CD4-positive, CD25-positive, alpha-beta regulatory T cell (primary cell): Measurements from ENCODE around the gene REPIN1. TPM values are rescaled to one million over a fixed set of nuclear protein-coding genes. Genes with fewer than 3 reads are reported as not detected.
A peak's percentile ranks its signal among the peaks of the same experiment; 100 is the strongest.

Source experiments
- ATAC-seq, 2 donors: fragments of 150-1000 bp; cut with Tn5 transposase; one replicate each; pipeline ENCODE4 v1.10.0; 2021; ENCODE audit warnings: low read depth in 2 of 2, moderate number of reproducible peaks in 2 of 2, moderate library complexity in 1 of 2
- DNase-seq, 3 donors: peaks; one replicate each; pipeline versions ENCODE4 v3.0.0 to v3.0.0-alpha.2; 2012 to 2022; ENCODE audit warnings: mixed read lengths in 1 of 3
- H3K27ac ChIP-seq: one replicate; pipeline ENCODE4 v1.7.0; 2013; ENCODE audit warnings: mild to moderate bottlenecking, low read length; ENCODE audit not compliant: insufficient read depth, poor library complexity, severe bottlenecking
- H3K27me3 ChIP-seq: one replicate; pipeline ENCODE4 v1.7.0; 2013; ENCODE audit warnings: low read length; ENCODE audit not compliant: control insufficient read depth, insufficient read depth
- H3K36me3 ChIP-seq: one replicate; pipeline ENCODE4 v1.7.0; 2013; ENCODE audit warnings: mild to moderate bottlenecking, low read length, moderate library complexity; ENCODE audit not compliant: control insufficient read depth, insufficient read depth
- H3K4me1 ChIP-seq: 2 replicates; pipeline ENCODE4 v1.7.0; 2013; ENCODE audit warnings: mild to moderate bottlenecking, low read length; ENCODE audit not compliant: insufficient read depth, control insufficient read depth, poor library complexity, severe bottlenecking
- H3K4me3 ChIP-seq: one replicate; pipeline ENCODE4 v1.7.0; 2013; ENCODE audit warnings: low read depth, mild to moderate bottlenecking, low read length, moderate library complexity
- H3K9me3 ChIP-seq, 2 experiments: 1 replicate in 1 of 2; 2 replicates in 1 of 2; pipeline ENCODE4 v1.7.0; 2013; ENCODE audit warnings: low read length in 2 of 2, mild to moderate bottlenecking in 1 of 2, moderate library complexity in 1 of 2; ENCODE audit not compliant: control insufficient read depth in 2 of 2
- H3K27ac Mint-ChIP-seq, 3 donors: one replicate each; pipeline ENCODE4 v1.8.0; 2020 to 2022; ENCODE audit warnings: mild to moderate bottlenecking in 3 of 3, mixed read lengths in 3 of 3, moderate library complexity in 2 of 3
- H3K27me3 Mint-ChIP-seq: one replicate; pipeline ENCODE4 v1.8.0; 2022; ENCODE audit warnings: mild to moderate bottlenecking, mixed read lengths
- H3K36me3 Mint-ChIP-seq: one replicate; pipeline ENCODE4 v1.8.0; 2020; ENCODE audit warnings: mixed read lengths
- H3K4me1 Mint-ChIP-seq, 4 donors: one replicate each; pipeline ENCODE4 v1.8.0; 2020 to 2022; ENCODE audit warnings: mixed read lengths in 4 of 4, mild to moderate bottlenecking in 1 of 4
- H3K4me3 Mint-ChIP-seq, 4 donors: one replicate each; pipeline ENCODE4 v1.8.0; 2020 to 2022; ENCODE audit warnings: mild to moderate bottlenecking in 4 of 4, mixed read lengths in 4 of 4, moderate library complexity in 3 of 4
- H3K9me3 Mint-ChIP-seq, 7 donors: one replicate each; pipeline ENCODE4 v1.8.0; 2020 to 2022; ENCODE audit warnings: mixed read lengths in 7 of 7, mild to moderate bottlenecking in 3 of 7, moderate library complexity in 2 of 7
- polyA plus RNA-seq, 4 donors: library from polyadenylated mRNA; unstranded; fragments of 300-500 nt; fragmentation: Illumina TruSeq; gene quantifications; one replicate each; pipeline ENCODE4 v1.2.3, GENCODE V29; 2021
- total RNA-seq: library from RNA; stranded (reverse); gene quantifications from one replicate; pipeline ENCODE4 v1.2.3, GENCODE V29; 2022

Gene REPIN1
- total and polyA plus RNA-seq, 5 donors from 2014 or later = 22.5 to 40.3 (median 29.7) TPM

DNA sequence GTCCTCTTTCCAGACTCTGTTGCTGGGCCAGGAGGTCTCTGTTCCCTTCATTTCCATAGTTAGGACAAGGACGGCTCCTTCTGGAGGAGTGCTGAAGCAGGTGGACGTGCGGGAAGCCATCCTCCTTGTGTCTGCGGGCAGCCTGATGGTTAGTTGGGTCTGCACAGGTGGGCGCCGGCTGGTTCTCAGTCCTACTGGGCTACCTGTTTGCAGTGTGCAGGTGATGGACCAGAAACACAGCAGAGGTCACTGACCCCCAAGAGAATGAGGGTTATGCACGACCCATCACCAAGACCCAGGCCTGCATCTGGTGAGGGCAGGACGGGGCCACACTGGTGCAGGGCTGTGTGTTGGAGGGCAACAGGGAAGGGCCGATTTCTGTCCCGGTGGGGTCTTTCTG is 35.0 kb upstream of the REPIN1 start:
- Mint-ChIP-seq H3K4me1 (peaks cover 0 to 6% (median 2%) of the 10 kb centered on the region in 4 donors), H3K4me3 (no peak overlapping the region), H3K27me3 (peaks cover 4% of the 10 kb centered on the region), H3K27ac (no peak overlapping the region), H3K36me3 (peaks cover 18% of the 10 kb centered on the region), H3K9me3 (no peaks in the 10 kb centered on the region)
- no peak overlapping the region for H3K4me3 ChIP-seq
- no peaks in the 10 kb centered on the region for H3K9me3 ChIP-seq
- DNase-seq (no peak), ATAC-seq (no peak)
- peaks cover 10% of the 10 kb centered on the region for H3K36me3 ChIP-seq
- H3K4me1 ChIP-seq = no peaks in the 10 kb centered on the region
- H3K27ac ChIP-seq = no peak overlapping the region
- no peaks in the 10 kb centered on the region for H3K27me3 ChIP-seq

DNA sequence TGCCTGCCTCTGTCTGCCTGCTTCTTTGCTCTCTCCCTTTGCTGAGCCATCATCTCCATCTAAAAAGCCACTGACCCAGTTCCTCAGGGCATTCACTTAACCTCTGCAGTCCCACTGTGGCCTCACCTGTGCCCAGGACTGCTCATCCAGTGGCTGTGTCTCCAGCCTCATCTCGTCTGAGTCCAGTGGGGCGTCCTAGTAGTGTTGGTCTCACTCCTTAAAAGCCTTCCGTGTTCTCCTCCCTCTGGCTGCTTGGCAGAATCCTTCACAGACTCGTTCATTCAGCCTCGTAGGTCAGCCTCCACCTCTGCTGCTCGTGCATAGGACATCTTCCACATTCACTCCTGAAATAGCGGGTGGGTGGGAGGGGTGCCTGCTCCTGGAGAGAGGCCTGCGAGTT is 34.5 kb upstream of the REPIN1 start:
- H3K4me1 ChIP-seq = no peaks in the 10 kb centered on the region
- no peak overlapping the region for H3K4me3 ChIP-seq
- no peaks in the 10 kb centered on the region for H3K9me3 ChIP-seq
- Mint-ChIP-seq H3K9me3 (no peaks in the 10 kb centered on the region), H3K4me3 (no peak overlapping the region), H3K36me3 (peaks cover 14% of the 10 kb centered on the region), H3K27ac (no peak overlapping the region), H3K27me3 (peaks cover 4% of the 10 kb centered on the region), H3K4me1 (peaks cover 0 to 6% (median 2%) of the 10 kb centered on the region in 4 donors)
- no peak overlapping the region for H3K27ac ChIP-seq
- ATAC-seq = no peak
- DNase-seq = no peak
- no peaks in the 10 kb centered on the region for H3K27me3 ChIP-seq
- H3K36me3 ChIP-seq = peaks cover 6% of the 10 kb centered on the region

DNA sequence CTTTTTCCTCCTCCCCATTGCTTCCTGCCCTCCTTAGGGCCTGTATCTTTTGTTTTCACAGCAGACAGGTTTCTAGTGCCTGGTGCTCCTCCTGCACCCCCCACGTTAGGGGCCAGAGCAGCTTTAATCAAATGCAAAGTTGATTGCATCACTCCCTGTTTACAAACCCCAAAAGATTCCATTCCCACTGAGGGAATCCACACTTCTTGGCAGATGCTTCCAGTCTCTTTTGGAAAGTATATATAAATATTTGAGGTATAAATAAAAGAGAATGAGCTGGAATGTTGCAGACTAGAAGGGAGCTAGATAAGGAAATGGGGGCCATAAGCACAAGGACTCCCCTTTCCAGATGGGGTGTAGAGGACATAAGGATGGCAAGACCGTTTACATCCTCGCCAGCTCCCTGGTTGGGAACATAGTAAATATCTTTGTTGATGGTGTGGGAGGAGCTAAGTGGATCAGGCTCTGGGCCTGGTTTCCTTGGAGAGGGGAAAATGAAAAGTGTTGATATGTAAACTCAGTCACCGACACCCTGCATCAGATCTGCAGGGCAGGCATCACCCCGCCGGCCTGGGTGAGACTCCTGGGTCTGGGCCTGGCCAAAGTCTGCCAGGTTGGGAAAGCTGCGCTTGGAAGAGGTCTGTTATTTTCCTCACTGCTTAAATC is 33.4 kb upstream of the REPIN1 start:
- Mint-ChIP-seq H3K4me1 (peaks cover 0 to 9% (median 5%) of the 10 kb centered on the region in 4 donors), H3K36me3 (peaks cover 12% of the 10 kb centered on the region), H3K4me3 (no peak overlapping the region), H3K27me3 (peaks cover 13% of the 10 kb centered on the region), H3K9me3 (no peaks in the 10 kb centered on the region), H3K27ac (peak overlapping the region in 1 of 3 donors; percentile 52)
- DNase-seq (no peak), ATAC-seq (no peak)
- Histone ChIP-seq H3K4me1 (no peaks in the 10 kb centered on the region), H3K27me3 (no peaks in the 10 kb centered on the region), H3K4me3 (no peak overlapping the region), H3K9me3 (no peaks in the 10 kb centered on the region), H3K36me3 (peaks cover 3% of the 10 kb centered on the region), H3K27ac (no peak overlapping the region)

DNA sequence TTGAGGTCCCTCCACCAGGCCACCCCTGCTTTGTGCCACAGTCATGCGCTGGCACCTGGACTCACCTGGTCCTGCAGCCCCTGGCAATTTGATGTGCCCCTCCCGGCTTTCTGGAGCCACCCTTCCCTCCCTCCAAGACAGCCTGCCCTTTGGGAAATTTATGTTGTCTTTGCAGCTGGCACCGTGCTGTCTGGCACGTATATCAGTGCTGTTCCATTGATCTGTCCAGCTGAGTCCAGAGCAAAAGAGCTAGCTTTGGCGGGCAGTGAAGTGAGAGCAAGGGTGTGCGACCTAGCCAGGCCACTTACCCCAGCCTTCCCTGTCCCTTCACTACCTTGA is 32.9 kb upstream of the REPIN1 start:
- peaks cover 13% of the 10 kb centered on the region for H3K27me3 Mint-ChIP-seq
- peaks cover 12% of the 10 kb centered on the region for H3K36me3 Mint-ChIP-seq
- H3K4me3 Mint-ChIP-seq = no peak overlapping the region
- no peak overlapping the region for H3K27ac ChIP-seq
- DNase-seq (no peak), ATAC-seq (no peak)
- no peaks in the 10 kb centered on the region for H3K27me3 ChIP-seq
- H3K9me3 Mint-ChIP-seq = no peaks in the 10 kb centered on the region
- no peak overlapping the region for H3K4me3 ChIP-seq
- H3K27ac Mint-ChIP-seq = peak overlapping the region in 1 of 3 donors; percentile 52
- peaks cover 3% of the 10 kb centered on the region for H3K36me3 ChIP-seq
- no peaks in the 10 kb centered on the region for H3K9me3 ChIP-seq
- H3K4me1 ChIP-seq = peaks cover 2% of the 10 kb centered on the region
- peaks cover 0 to 9% (median 5%) of the 10 kb centered on the region in 4 donors for H3K4me1 Mint-ChIP-seq

DNA sequence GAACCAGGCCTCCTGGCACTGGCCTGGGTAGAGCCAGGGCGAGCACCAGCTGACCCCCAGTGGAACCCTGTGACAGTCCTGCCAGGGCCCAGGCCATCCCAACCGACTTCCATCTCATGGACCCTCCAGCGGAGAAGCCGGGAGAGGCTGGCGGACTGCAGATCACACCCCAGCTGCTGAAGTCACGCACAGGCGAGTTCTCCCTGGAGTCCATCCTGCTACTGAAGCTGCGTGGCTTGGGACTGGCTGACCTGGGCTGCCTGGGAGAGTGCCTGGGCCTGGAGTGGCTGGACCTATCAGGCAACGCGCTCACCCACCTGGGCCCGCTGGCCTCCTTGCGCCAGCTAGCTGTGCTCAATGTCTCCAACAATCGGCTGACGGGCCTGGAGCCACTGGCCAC is 31.9 kb upstream of the REPIN1 start:
- Histone ChIP-seq H3K4me1 (peaks cover 5% of the 10 kb centered on the region), H3K27ac (no peak overlapping the region), H3K4me3 (no peak overlapping the region), H3K9me3 (no peaks in the 10 kb centered on the region), H3K36me3 (peaks cover 3% of the 10 kb centered on the region), H3K27me3 (no peaks in the 10 kb centered on the region)
- Mint-ChIP-seq H3K27ac (no peak overlapping the region), H3K36me3 (peaks cover 12% of the 10 kb centered on the region), H3K4me1 (peaks cover under 1 to 12% (median 4%) of the 10 kb centered on the region in 4 donors), H3K27me3 (peaks cover 13% of the 10 kb centered on the region), H3K4me3 (no peak overlapping the region), H3K9me3 (no peaks in the 10 kb centered on the region)
- ATAC-seq (no peak), DNase-seq (no peak)

DNA sequence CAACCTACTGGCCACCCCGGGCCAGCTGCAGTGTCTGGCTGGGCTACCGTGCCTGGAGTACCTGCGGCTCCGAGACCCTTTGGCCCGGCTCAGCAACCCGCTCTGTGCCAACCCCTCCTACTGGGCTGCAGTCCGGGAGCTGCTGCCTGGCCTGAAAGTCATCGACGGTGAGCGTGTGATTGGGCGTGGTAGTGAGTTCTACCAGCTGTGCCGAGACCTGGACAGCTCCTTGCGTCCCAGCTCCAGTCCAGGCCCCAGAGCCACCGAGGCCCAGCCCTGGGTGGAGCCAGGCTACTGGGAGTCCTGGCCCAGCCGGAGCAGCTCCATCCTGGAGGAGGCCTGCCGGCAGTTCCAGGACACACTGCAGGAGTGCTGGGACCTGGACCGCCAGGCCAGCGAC is 31.4 kb upstream of the REPIN1 start:
- no peak for DNase-seq
- Mint-ChIP-seq H3K4me3 (no peak overlapping the region), H3K36me3 (peaks cover 12% of the 10 kb centered on the region), H3K9me3 (no peaks in the 10 kb centered on the region), H3K27ac (no peak overlapping the region), H3K27me3 (peaks cover 17% of the 10 kb centered on the region), H3K4me1 (peaks cover 3 to 15% (median 4%) of the 10 kb centered on the region in 4 donors)
- Histone ChIP-seq H3K36me3 (peaks cover 2% of the 10 kb centered on the region), H3K4me3 (no peak overlapping the region), H3K9me3 (no peaks in the 10 kb centered on the region), H3K27ac (no peak overlapping the region), H3K4me1 (peaks cover 5% of the 10 kb centered on the region), H3K27me3 (peaks cover 3% of the 10 kb centered on the region)
- no peak for ATAC-seq

DNA sequence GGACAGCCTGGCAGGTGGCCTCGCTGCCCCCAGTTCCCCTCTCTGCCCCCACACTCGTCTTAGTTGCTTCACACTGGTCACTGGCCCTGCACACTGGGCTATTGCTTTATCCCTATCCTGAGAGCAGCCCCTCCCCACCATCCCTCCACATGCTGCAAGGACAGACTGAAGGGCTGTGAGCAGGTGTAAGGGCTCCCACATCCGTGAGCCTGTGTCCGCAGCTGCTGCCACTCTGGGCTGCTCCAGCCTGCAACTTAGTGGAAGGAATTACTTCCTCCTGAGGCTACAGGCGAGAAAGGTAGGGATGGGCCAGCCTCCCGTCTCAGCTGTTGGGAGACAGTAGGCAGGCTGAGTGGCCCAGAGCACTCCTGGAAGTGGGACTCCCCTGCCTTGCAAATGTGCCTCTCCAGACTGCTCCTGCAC is 31.0 kb upstream of the REPIN1 start:
- Mint-ChIP-seq H3K36me3 (peaks cover 12% of the 10 kb centered on the region), H3K9me3 (no peaks in the 10 kb centered on the region), H3K27me3 (peaks cover 22% of the 10 kb centered on the region), H3K4me3 (no peak overlapping the region), H3K27ac (no peak overlapping the region), H3K4me1 (peaks cover 3 to 18% (median 5%) of the 10 kb centered on the region in 4 donors)
- no peaks in the 10 kb centered on the region for H3K36me3 ChIP-seq
- H3K27ac ChIP-seq = no peak overlapping the region
- no peaks in the 10 kb centered on the region for H3K9me3 ChIP-seq
- DNase-seq (no peak), ATAC-seq (no peak)
- H3K4me3 ChIP-seq = no peak overlapping the region
- H3K27me3 ChIP-seq = peaks cover 4% of the 10 kb centered on the region
- H3K4me1 ChIP-seq = peaks cover 5% of the 10 kb centered on the region

DNA sequence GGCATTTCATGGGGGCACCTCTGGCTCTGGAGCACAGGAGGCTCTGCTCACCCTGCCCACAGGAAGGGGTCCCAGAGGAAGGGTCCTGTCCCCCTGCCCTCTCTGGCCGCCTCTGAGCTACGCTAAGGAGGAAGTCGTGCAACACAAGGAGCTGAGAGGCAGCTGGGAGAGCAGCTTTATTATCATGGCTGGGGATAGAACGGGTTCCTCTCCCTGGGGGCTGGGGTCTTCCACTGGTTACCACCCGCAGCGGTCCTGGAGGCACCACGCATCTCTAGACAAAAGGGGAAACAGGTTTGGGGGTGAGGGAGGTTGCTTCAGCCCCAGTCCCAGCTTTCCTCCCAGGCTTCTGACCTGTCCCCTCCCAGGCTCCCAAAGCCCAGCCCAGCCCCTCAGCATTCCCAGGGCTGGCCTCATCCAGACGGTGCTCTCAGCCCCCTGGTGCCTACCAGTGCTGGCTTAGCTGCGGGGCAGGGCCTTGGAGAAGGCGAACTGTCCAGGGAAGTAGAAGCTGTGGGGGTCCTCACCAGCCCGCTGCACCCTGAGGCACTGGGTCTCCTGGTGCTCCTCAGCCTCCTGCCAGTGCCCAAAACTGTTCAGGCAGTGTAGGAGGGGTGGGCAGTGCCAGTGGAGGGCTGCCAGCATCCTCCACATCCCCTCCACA is 30.3 kb upstream of the REPIN1 start:
- DNase-seq (no peak), ATAC-seq (no peak)
- Mint-ChIP-seq H3K4me1 (peaks cover 2 to 18% (median 5%) of the 10 kb centered on the region in 4 donors), H3K27ac (no peak overlapping the region), H3K27me3 (peaks cover 29% of the 10 kb centered on the region), H3K4me3 (no peak overlapping the region), H3K36me3 (peaks cover 12% of the 10 kb centered on the region), H3K9me3 (no peaks in the 10 kb centered on the region)
- Histone ChIP-seq H3K4me3 (no peak overlapping the region), H3K9me3 (peaks cover 0 to under 1% of the 10 kb centered on the region in 2 experiments), H3K27ac (no peak overlapping the region), H3K27me3 (peaks cover 8% of the 10 kb centered on the region), H3K36me3 (no peaks in the 10 kb centered on the region), H3K4me1 (peaks cover 5% of the 10 kb centered on the region)
